SK-N-MC (cell line): ENCODE measurements around the gene ZBTB17.

Experiments
- EZH2 ChIP-seq: fragments of 200-600 bp; sonication (generic); IDR thresholded peaks from one replicate; pipeline ENCODE4 v1.6.1; 2017; ENCODE audit warnings: antibody characterized with exemption
- FOXP2 ChIP-seq: optimal IDR thresholded peaks from 2 replicates; pipeline ENCODE3; 2011; ENCODE audit warnings: mild to moderate bottlenecking, moderate library complexity; ENCODE audit not compliant: insufficient read depth; ENCODE audit errors: extremely low read length, control extremely low read depth
- POLR2AphosphoS5 ChIP-seq: IDR thresholded peaks from 2 replicates; pipeline ENCODE4 v1.6.1; 2012; ENCODE audit warnings: mild to moderate bottlenecking, low read depth, low read length, borderline replicate concordance

- TF ChIP-seq POLR2AphosphoS5, result no peak
- no peak for TF ChIP-seq EZH2
- TF ChIP-seq FOXP2, result no peak
These were observed 75.1 kb downstream of the ZBTB17 start for GRCh38 chr1:15900662-15901279.
